Right lobe of liver (tissue), 6 donors: ENCODE results near the gene PITPNC1. TPM values are rescaled to one million over a fixed set of nuclear protein-coding genes. Genes with fewer than 3 reads are reported as not detected.

Experiments
- ATAC-seq, 4 donors: fragments of 200-7000 bp; cut with Tn5 transposase; one replicate each; pipeline ENCODE4 v1.9.1; 2020; ENCODE audit warnings: mild to moderate bottlenecking in 4 of 4, moderate library complexity in 4 of 4
- DNase-seq, 3 donors: peaks; one replicate each; pipeline ENCODE4 v3.0.0-alpha.2; 2020
- H3K27ac ChIP-seq, 3 donors: fragments of 200-600 bp; one replicate each; pipeline ENCODE4 v1.8.0; 2022
- H3K27me3 ChIP-seq, 2 donors: fragments of 200-600 bp; one replicate each; pipeline ENCODE4 v1.8.0; 2022
- H3K36me3 ChIP-seq, 4 donors: fragments of 200-600 bp; sonication (generic) in 1 of 4; one replicate each; pipeline versions ENCODE4 v1.5.1 to v1.8.0; 2017 to 2022; ENCODE audit warnings: control low read depth in 1 of 4
- H3K4me1 ChIP-seq, 4 donors: fragments of 200-600 bp; sonication (generic) in 1 of 4; one replicate each; pipeline versions ENCODE4 v1.5.1 to v1.8.0; 2017 to 2022; ENCODE audit warnings: control low read depth in 1 of 4
- H3K4me3 ChIP-seq, 3 donors: fragments of 200-600 bp; one replicate each; pipeline ENCODE4 v1.8.0; 2022
- H3K9me3 ChIP-seq, 4 donors: fragments of 200-600 bp; sonication (generic) in 1 of 4; one replicate each; pipeline versions ENCODE4 v1.5.1 to v1.8.0; 2017 to 2022; ENCODE audit warnings: control low read depth in 1 of 4
- POLR2A ChIP-seq: fragments of 450-650 bp; IDR thresholded peaks from one replicate; pipeline ENCODE4 v1.6.1; 2017; ENCODE audit warnings: antibody characterized with exemption, mild to moderate bottlenecking
- WGBS: methylation state at CpG from one replicate; pipeline ENCODE4 v1.1.6; 2018; ENCODE audit warnings: low coverage, low lambda C conversion rate; ENCODE audit not compliant: insufficient coverage; ENCODE audit errors: missing lambda C conversion rate; 5-methylcytosine and 5-hydroxymethylcytosine counted together
- intact Hi-C, 2 donors: fragments of 100-400 bp; cut with DNase I; formaldehyde crosslinking; loops; one replicate each; pipeline versions ENCODE4 v1.11.2 to v1.14.1; 2022
- total RNA-seq, 6 experiments: library from RNA; depleted of rRNA in 2 of 6; stranded (reverse); fragments of >200 nt in 2 of 6; fragmentation: NEBNext Ultra II Directional in 3 of 6; extraction: Animal tissue kit (Norgen Biotek cat#: 25700) in 3 of 6; gene quantifications; one replicate each; pipeline versions ENCODE4 v1.1.0 to v1.2.4, GENCODE V29; 2016 to 2023
- TF ChIP-seq, protein P1 (sequence below), 4 donors: fragments of 200-600 bp in 3 of 4; fragments of 450-650 bp in 1 of 4; IDR thresholded peaks; one replicate each; pipeline versions ENCODE4 v1.5.1 to v1.8.0; 2016 to 2022; ENCODE audit warnings: antibody characterized with exemption in 4 of 4, mild to moderate bottlenecking in 2 of 4
- donor health status: DM: no; HTN: yes; CAD: no.
- donor health status: DM: no; HTN: no; CAD: no.
- donor health status: DM: no; HTN: no; CAD: no.
- donor health status: DM: no; HTN: yes; CAD: no.
- donor health status: DM: no; HTN: yes; CAD: no.

Gene PITPNC1
- total RNA-seq, 6 experiments from 2014 or later = 4.7 to 13.0 (median 7.4) TPM

DNA sequence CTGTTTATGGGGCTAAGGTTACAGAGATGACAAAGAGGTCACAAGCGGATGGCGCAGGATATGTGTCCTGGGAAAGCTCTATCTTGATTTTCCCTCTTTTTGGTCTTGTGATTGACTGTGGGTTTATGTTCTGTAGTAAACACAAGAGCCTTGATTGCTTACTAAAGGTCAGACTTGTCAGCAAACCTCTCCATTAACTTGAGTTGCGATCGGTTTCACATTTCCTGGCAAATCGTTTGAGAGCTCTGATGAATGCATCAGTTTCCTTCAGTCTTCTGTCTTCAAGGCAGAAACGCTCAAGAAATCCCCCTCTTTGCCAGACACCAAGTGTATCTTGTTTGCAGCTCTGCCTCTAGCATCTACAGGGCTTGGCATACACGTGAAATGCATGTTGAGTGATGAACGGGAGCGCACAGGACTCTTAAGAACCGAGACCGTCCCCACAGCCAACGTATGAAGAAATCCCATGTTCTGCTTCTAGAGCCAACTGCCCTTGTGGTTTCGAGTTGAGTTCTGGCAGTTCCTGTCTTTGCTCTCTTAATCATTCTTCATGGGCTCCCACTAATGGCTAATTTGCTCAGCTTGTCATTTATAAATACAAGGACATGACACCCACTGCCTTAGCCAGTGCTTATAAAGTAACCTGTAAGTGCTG is 143.3 kb downstream of the PITPNC1 start:
- TF ChIP-seq, protein P1, sequence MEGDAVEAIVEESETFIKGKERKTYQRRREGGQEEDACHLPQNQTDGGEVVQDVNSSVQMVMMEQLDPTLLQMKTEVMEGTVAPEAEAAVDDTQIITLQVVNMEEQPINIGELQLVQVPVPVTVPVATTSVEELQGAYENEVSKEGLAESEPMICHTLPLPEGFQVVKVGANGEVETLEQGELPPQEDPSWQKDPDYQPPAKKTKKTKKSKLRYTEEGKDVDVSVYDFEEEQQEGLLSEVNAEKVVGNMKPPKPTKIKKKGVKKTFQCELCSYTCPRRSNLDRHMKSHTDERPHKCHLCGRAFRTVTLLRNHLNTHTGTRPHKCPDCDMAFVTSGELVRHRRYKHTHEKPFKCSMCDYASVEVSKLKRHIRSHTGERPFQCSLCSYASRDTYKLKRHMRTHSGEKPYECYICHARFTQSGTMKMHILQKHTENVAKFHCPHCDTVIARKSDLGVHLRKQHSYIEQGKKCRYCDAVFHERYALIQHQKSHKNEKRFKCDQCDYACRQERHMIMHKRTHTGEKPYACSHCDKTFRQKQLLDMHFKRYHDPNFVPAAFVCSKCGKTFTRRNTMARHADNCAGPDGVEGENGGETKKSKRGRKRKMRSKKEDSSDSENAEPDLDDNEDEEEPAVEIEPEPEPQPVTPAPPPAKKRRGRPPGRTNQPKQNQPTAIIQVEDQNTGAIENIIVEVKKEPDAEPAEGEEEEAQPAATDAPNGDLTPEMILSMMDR (IDR thresholded peaks at IDR 0.05) = no peak
- TF ChIP-seq POLR2A = no peak
- Histone ChIP-seq H3K4me3 (no peak overlapping the region), H3K4me1 (no peaks in the 10 kb centered on the region), H3K36me3 (no peaks in the 10 kb centered on the region), H3K9me3 (no peaks in the 10 kb centered on the region), H3K27me3 (no peaks in the 10 kb centered on the region), H3K27ac (no peak overlapping the region)
- DNase-seq = no peak
- intact Hi-C loops = no loop called here
- 67% methylated on average over 10 of the region's 13 CpGs for WGBS
- ATAC-seq = peak in 2 of 4 donors; percentile 35 to 43

DNA sequence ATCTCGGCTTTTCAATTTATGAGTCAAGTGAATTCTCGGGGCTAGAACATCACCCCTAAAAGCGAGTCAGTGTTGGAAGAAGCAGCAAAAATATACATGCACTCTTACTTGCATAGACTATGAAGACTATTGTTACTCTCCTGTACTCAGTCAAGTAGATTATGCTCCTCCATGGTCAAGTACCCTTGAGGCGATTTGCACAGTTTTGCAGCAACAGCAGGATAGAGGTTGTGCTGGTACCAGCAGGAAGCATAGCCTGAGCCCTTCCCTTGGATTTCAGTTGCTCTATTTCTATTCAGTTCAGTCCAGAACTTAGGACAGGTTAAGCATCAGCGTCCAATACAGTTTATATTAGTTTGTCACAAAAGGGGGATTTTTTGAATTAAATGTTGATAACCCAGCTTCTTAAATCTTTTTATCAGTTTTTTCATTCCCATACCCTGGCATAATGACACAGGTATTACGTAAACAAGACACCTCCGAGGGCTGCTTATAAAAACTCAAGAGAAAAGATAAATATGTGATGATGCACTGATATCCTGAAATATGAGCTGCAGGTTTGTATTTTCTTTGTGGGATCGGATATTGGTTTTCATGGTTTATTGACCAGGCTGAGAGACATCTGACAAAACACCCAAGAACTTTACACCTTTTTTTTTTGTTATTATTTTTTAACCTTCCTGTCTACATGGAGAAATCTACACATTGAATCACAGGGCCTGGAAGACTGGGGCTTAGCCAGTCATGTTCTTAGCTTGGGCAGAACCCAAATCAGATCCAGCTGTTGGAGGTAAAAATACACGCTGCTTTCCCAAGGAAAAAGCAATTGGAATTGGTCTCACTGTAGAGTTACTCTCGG is 144.1 kb downstream of the PITPNC1 start:
- 80% methylated on average over 7 of the region's 10 CpGs for WGBS
- intact Hi-C loops = no loop called here
- Histone ChIP-seq H3K4me1 (no peaks in the 10 kb centered on the region), H3K9me3 (no peaks in the 10 kb centered on the region), H3K27ac (no peak overlapping the region), H3K27me3 (no peaks in the 10 kb centered on the region), H3K36me3 (no peaks in the 10 kb centered on the region), H3K4me3 (no peak overlapping the region)
- DNase-seq = no peak
- ATAC-seq = no peak
- TF ChIP-seq, protein P1 (IDR thresholded peaks at IDR 0.05) = no peak
- no peak for TF ChIP-seq POLR2A

DNA sequence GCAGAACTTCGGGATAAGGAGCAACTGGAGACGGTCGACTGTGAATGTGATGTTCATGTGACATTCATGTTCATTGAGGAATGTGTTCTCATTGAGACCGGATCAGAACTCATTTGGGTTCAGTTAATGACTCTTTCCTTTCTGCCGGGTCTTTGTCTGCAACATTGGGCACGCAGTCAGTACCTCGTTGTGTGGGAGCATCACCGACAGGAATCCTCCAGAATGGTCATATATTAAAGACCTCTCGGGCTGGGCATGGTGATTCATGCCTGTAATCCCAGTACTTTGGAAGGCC is 144.6 kb downstream of the PITPNC1 start:
- Histone ChIP-seq H3K4me1 (no peaks in the 10 kb centered on the region), H3K36me3 (no peaks in the 10 kb centered on the region), H3K4me3 (no peak overlapping the region), H3K27me3 (no peaks in the 10 kb centered on the region), H3K27ac (no peak overlapping the region), H3K9me3 (no peaks in the 10 kb centered on the region)
- DNase-seq = no peak
- no peak for TF ChIP-seq POLR2A
- TF ChIP-seq, protein P1 (IDR thresholded peaks at IDR 0.05) = no peak
- ATAC-seq = no peak
- WGBS = 80% methylated on average over 2 of the region's 9 CpGs
- intact Hi-C loops = no loop called here

DNA sequence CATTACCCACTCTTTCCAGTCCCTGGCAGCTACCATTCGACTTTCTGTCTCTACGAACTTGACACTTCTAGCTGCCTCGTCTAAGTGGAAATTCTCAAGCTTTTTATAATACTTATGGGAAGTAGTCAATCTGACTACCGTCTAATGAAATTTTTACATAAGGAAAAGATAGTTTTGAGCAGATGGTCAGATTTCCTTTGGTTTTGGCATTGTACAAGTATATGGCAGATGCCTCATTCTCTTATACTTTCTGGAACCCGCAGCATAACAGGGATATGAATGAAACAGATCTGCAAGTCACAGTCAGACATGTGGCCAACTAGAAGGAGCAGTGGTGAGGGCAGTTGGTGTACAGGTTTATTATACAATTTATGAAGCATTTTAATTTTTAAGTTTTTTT is 146.0 kb downstream of the PITPNC1 start:
- Histone ChIP-seq H3K36me3 (no peaks in the 10 kb centered on the region), H3K4me1 (no peaks in the 10 kb centered on the region), H3K27ac (no peak overlapping the region), H3K27me3 (no peaks in the 10 kb centered on the region), H3K4me3 (no peak overlapping the region), H3K9me3 (no peaks in the 10 kb centered on the region)
- 84% methylated on average over 5 of the region's 5 CpGs for WGBS
- no peak for ATAC-seq
- intact Hi-C loops = no loop called here
- TF ChIP-seq POLR2A = no peak
- TF ChIP-seq, protein P1 (IDR thresholded peaks at IDR 0.05) = no peak
- no peak for DNase-seq
